Measurements from ENCODE around the gene DGUOK. TPM values are rescaled to one million over a fixed set of nuclear protein-coding genes. Genes with fewer than 3 reads are reported as not detected.

Gene DGUOK
- total and polyA plus RNA-seq, 2 experiments from 2014 or later, result 68.4 to 287 TPM

- Histone ChIP-seq H4K20me1 (replicated peaks; ENCODE audit: insufficient read depth) (peaks cover 30% of the 10 kb centered on the region), H2AFZ (no peak overlapping the region), H3K4me1 (ENCODE audit: insufficient read depth) (peaks cover 45% of the 10 kb centered on the region), H3K27ac (ENCODE audit: low read depth) (no peak overlapping the region), H3K79me2 (replicated peaks; ENCODE audit: insufficient read depth) (peaks cover 81% of the 10 kb centered on the region), H3K36me3 (ENCODE audit: insufficient read depth) (no peaks in the 10 kb centered on the region; the same call in 1 of the 2 replicates), H3F3A (replicated peaks; ENCODE audit: low read depth) (no peaks in the 10 kb centered on the region), H3K9me2 (ENCODE audit: insufficient read depth) (peaks cover 4% of the 10 kb centered on the region; the same call in 1 of the 2 replicates), H3K4me2 (no peak overlapping the region), H3K27me3 (ENCODE audit: insufficient read depth) (no peaks in the 10 kb centered on the region), H3K4me3 (no peak overlapping the region)
- H3K27me3 Mint-ChIP-seq (ENCODE audit: insufficient read depth, low read depth, poor library complexity), result peaks cover 13% of the 10 kb centered on the region
- peaks cover 13% of the 10 kb centered on the region for H3K36me3 Mint-ChIP-seq (ENCODE audit: low read depth)
- peaks cover 68% of the 10 kb centered on the region for H3K4me1 Mint-ChIP-seq
- H3K9me3 Mint-ChIP-seq, result no peaks in the 10 kb centered on the region
- H3K4me3 Mint-ChIP-seq, result no peak overlapping the region; the same call in 2 of the 3 replicates
- TF ChIP-seq NANOG (IDR thresholded peaks at IDR 0.05; ENCODE audit: borderline replicate concordance) (no peak), JUNB (IDR thresholded peaks at IDR 0.05; ENCODE audit: unreplicated experiment) (no peak), ETS1 (IDR thresholded peaks at IDR 0.05) (no peak)
- ATAC-seq (no peak), DNase-seq (ENCODE audit: low spot score) (no peak)
- no peak overlapping the region for H3K27ac Mint-ChIP-seq
Observed at GRCh38 chr2:74007121-74007520, 80.4 kb downstream of the DGUOK start.

DNA sequence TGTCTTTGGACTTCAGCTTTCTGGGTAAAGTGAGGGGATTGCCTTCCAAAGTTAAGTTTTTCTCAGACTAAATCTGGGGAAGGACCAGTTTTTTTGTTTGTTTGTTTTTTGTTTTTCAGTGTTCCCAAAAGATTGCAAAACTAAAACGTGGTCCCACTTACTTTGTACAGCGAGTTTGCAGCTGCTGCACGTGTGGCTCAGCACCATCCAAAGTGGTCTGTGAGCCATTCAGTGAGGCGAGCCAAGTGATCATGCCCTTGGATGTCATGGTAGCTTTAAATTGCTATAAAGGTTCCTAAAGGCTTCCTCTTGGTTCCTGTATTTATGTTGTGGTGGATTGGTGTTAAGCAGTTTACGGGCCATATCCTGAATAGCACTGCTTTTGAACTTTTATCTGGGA, 81.0 kb downstream of the DGUOK start:
- peaks cover 87% of the 10 kb centered on the region for H3K79me2 ChIP-seq (replicated peaks; ENCODE audit: insufficient read depth)
- no peaks in the 10 kb centered on the region for H3F3A ChIP-seq (replicated peaks; ENCODE audit: low read depth)
- peaks cover 16% of the 10 kb centered on the region for H3K36me3 Mint-ChIP-seq (ENCODE audit: low read depth)
- DNase-seq (ENCODE audit: low spot score) (no peak), ATAC-seq (no peak)
- H3K4me3 ChIP-seq, result no peak overlapping the region
- H3K4me1 Mint-ChIP-seq, result peaks cover 68% of the 10 kb centered on the region
- H3K27ac ChIP-seq (ENCODE audit: low read depth), result no peak overlapping the region; the same call in 1 of the 2 replicates
- no peak overlapping the region; the same call in 2 of the 3 replicates for H3K4me3 Mint-ChIP-seq
- H3K9me3 Mint-ChIP-seq, result no peaks in the 10 kb centered on the region
- H3K27me3 ChIP-seq (ENCODE audit: insufficient read depth), result no peaks in the 10 kb centered on the region
- H3K9me2 ChIP-seq (ENCODE audit: insufficient read depth), result peaks cover 4% of the 10 kb centered on the region; the same call in 1 of the 2 replicates
- H3K4me1 ChIP-seq (ENCODE audit: insufficient read depth), result peaks cover 45% of the 10 kb centered on the region
- no peak overlapping the region for H2AFZ ChIP-seq
- no peaks in the 10 kb centered on the region; the same call in 1 of the 2 replicates for H3K36me3 ChIP-seq (ENCODE audit: insufficient read depth)
- peaks cover 13% of the 10 kb centered on the region for H3K27me3 Mint-ChIP-seq (ENCODE audit: insufficient read depth, low read depth, poor library complexity)
- no peak overlapping the region for H3K27ac Mint-ChIP-seq
- H3K4me2 ChIP-seq, result no peak overlapping the region
- no peak for TF ChIP-seq CREB1 (CRISPR knock-in tag; IDR thresholded peaks at IDR 0.05; ENCODE audit: low read depth)
- no peak for TF ChIP-seq ZNF331 (CRISPR knock-in tag; IDR thresholded peaks at IDR 0.05; ENCODE audit: low read depth)
- TF ChIP-seq NANOG (IDR thresholded peaks at IDR 0.05; ENCODE audit: borderline replicate concordance), result no peak
- TF ChIP-seq JUNB (IDR thresholded peaks at IDR 0.05; ENCODE audit: unreplicated experiment), result no peak
- no peak for TF ChIP-seq EZH2 (IDR thresholded peaks at IDR 0.05; ENCODE audit: low read depth, unreplicated experiment)
- no peak for TF ChIP-seq POLR2AphosphoS5 (IDR thresholded peaks at IDR 0.05; ENCODE audit: low read depth)
- TF ChIP-seq STAT1 (IDR thresholded peaks at IDR 0.05; ENCODE audit: unreplicated experiment), result no peak
- TF ChIP-seq, protein P1, sequence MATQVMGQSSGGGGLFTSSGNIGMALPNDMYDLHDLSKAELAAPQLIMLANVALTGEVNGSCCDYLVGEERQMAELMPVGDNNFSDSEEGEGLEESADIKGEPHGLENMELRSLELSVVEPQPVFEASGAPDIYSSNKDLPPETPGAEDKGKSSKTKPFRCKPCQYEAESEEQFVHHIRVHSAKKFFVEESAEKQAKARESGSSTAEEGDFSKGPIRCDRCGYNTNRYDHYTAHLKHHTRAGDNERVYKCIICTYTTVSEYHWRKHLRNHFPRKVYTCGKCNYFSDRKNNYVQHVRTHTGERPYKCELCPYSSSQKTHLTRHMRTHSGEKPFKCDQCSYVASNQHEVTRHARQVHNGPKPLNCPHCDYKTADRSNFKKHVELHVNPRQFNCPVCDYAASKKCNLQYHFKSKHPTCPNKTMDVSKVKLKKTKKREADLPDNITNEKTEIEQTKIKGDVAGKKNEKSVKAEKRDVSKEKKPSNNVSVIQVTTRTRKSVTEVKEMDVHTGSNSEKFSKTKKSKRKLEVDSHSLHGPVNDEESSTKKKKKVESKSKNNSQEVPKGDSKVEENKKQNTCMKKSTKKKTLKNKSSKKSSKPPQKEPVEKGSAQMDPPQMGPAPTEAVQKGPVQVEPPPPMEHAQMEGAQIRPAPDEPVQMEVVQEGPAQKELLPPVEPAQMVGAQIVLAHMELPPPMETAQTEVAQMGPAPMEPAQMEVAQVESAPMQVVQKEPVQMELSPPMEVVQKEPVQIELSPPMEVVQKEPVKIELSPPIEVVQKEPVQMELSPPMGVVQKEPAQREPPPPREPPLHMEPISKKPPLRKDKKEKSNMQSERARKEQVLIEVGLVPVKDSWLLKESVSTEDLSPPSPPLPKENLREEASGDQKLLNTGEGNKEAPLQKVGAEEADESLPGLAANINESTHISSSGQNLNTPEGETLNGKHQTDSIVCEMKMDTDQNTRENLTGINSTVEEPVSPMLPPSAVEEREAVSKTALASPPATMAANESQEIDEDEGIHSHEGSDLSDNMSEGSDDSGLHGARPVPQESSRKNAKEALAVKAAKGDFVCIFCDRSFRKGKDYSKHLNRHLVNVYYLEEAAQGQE (IDR thresholded peaks at IDR 0.05; ENCODE audit: unreplicated experiment), result no peak
- TF ChIP-seq, protein P2, sequence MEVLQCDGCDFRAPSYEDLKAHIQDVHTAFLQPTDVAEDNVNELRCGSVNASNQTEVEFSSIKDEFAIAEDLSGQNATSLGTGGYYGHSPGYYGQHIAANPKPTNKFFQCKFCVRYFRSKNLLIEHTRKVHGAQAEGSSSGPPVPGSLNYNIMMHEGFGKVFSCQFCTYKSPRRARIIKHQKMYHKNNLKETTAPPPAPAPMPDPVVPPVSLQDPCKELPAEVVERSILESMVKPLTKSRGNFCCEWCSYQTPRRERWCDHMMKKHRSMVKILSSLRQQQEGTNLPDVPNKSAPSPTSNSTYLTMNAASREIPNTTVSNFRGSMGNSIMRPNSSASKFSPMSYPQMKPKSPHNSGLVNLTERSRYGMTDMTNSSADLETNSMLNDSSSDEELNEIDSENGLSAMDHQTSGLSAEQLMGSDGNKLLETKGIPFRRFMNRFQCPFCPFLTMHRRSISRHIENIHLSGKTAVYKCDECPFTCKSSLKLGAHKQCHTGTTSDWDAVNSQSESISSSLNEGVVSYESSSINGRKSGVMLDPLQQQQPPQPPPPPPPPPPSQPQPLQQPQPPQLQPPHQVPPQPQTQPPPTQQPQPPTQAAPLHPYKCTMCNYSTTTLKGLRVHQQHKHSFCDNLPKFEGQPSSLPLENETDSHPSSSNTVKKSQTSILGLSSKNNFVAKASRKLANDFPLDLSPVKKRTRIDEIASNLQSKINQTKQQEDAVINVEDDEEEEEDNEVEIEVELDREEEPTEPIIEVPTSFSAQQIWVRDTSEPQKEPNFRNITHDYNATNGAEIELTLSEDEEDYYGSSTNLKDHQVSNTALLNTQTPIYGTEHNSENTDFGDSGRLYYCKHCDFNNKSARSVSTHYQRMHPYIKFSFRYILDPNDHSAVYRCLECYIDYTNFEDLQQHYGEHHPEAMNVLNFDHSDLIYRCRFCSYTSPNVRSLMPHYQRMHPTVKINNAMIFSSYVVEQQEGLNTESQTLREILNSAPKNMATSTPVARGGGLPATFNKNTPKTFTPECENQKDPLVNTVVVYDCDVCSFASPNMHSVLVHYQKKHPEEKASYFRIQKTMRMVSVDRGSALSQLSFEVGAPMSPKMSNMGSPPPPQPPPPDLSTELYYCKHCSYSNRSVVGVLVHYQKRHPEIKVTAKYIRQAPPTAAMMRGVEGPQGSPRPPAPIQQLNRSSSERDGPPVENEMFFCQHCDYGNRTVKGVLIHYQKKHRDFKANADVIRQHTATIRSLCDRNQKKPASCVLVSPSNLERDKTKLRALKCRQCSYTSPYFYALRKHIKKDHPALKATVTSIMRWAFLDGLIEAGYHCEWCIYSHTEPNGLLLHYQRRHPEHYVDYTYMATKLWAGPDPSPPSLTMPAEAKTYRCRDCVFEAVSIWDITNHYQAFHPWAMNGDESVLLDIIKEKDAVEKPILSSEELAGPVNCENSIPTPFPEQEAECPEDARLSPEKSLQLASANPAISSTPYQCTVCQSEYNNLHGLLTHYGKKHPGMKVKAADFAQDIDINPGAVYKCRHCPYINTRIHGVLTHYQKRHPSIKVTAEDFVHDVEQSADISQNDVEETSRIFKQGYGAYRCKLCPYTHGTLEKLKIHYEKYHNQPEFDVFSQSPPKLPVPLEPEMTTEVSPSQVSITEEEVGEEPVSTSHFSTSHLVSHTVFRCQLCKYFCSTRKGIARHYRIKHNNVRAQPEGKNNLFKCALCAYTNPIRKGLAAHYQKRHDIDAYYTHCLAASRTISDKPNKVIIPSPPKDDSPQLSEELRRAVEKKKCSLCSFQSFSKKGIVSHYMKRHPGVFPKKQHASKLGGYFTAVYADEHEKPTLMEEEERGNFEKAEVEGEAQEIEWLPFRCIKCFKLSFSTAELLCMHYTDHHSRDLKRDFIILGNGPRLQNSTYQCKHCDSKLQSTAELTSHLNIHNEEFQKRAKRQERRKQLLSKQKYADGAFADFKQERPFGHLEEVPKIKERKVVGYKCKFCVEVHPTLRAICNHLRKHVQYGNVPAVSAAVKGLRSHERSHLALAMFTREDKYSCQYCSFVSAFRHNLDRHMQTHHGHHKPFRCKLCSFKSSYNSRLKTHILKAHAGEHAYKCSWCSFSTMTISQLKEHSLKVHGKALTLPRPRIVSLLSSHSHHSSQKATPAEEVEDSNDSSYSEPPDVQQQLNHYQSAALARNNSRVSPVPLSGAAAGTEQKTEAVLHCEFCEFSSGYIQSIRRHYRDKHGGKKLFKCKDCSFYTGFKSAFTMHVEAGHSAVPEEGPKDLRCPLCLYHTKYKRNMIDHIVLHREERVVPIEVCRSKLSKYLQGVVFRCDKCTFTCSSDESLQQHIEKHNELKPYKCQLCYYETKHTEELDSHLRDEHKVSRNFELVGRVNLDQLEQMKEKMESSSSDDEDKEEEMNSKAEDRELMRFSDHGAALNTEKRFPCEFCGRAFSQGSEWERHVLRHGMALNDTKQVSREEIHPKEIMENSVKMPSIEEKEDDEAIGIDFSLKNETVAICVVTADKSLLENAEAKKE (CRISPR knock-in tag; IDR thresholded peaks at IDR 0.05), result no peak
- peaks cover 30% of the 10 kb centered on the region for H4K20me1 ChIP-seq (replicated peaks; ENCODE audit: insufficient read depth)

All from GM23338 (cell line).